Neuronal stem cell (in vitro differentiated cells): Measurements from ENCODE around the gene ITPR2.
"Not testable (repeated sequence)": the region's sequence is repeated elsewhere in the genome, so short reads cannot be mapped to it uniquely, and the experiment has no call there.

Source experiments
- DNase-seq: peaks from one replicate; pipeline ENCODE4 v3.0.0-alpha.2; 2013; ENCODE audit warnings: low spot score
- H2AFZ ChIP-seq: one replicate; pipeline ENCODE4 v1.6.1; 2013; ENCODE audit warnings: mild to moderate bottlenecking, low read length, inconsistent platforms
- H2AK5ac ChIP-seq: 2 replicates; pipeline ENCODE4 v1.6.1; 2013; ENCODE audit warnings: low read depth, mild to moderate bottlenecking, inconsistent platforms, low read length, moderate library complexity, mixed read lengths
- H2BK120ac ChIP-seq: 2 replicates; pipeline ENCODE4 v1.6.1; 2013; ENCODE audit warnings: low read depth, mild to moderate bottlenecking, inconsistent platforms, low read length, moderate library complexity, mixed read lengths
- H2BK12ac ChIP-seq: one replicate; pipeline ENCODE4 v1.6.1; 2013; ENCODE audit warnings: low read length, inconsistent platforms
- H2BK15ac ChIP-seq: 2 replicates; pipeline ENCODE4 v1.6.1; 2013; ENCODE audit warnings: mild to moderate bottlenecking, low read length, inconsistent platforms, mixed read lengths
- H2BK5ac ChIP-seq: one replicate; pipeline ENCODE4 v1.6.1; 2013; ENCODE audit warnings: inconsistent platforms, mild to moderate bottlenecking, low read length, moderate library complexity
- H3K14ac ChIP-seq: one replicate; pipeline ENCODE4 v1.6.1; 2013; ENCODE audit warnings: low read length, inconsistent platforms
- H3K18ac ChIP-seq: 2 replicates; pipeline ENCODE4 v1.6.1; 2013; ENCODE audit warnings: low read length, inconsistent platforms
- H3K23ac ChIP-seq: 2 replicates; pipeline ENCODE4 v1.6.1; 2013; ENCODE audit warnings: low read depth, mild to moderate bottlenecking, mixed read lengths, low read length, inconsistent platforms; ENCODE audit not compliant: poor library complexity
- H3K27ac ChIP-seq: replicated peaks from 3 replicates; pipeline ENCODE4 v1.5.1; 2013; ENCODE audit warnings: low read length, inconsistent platforms
- H3K27me3 ChIP-seq, 3 experiments: 2 replicates each; pipeline ENCODE4 v1.6.1; 2013; ENCODE audit warnings: low read length in 3 of 3, mild to moderate bottlenecking in 2 of 3, inconsistent platforms in 1 of 3, low read depth in 1 of 3, mixed read lengths in 1 of 3, moderate library complexity in 1 of 3; ENCODE audit not compliant: control insufficient read depth in 3 of 3, insufficient read depth in 3 of 3
- H3K36me3 ChIP-seq, 2 donors: replicated peaks in 1 of 2; 2 replicates each; pipeline ENCODE4 v1.6.1; 2013; ENCODE audit warnings: low read length in 2 of 2; ENCODE audit not compliant: control insufficient read depth in 2 of 2, insufficient read depth in 2 of 2
- H3K4ac ChIP-seq: 2 replicates; pipeline ENCODE4 v1.6.1; 2013; ENCODE audit warnings: inconsistent platforms, mild to moderate bottlenecking, low read length, moderate library complexity
- H3K4me1 ChIP-seq, 2 donors: 1 replicate in 1 of 2; 2 replicates in 1 of 2; pipeline ENCODE4 v1.6.1; 2013; ENCODE audit warnings: low read length in 2 of 2, low read depth in 1 of 2; ENCODE audit not compliant: control insufficient read depth in 2 of 2, insufficient read depth in 1 of 2
- H3K4me2 ChIP-seq: one replicate; pipeline ENCODE4 v1.6.1; 2013; ENCODE audit warnings: mild to moderate bottlenecking, low read length, inconsistent platforms; ENCODE audit not compliant: insufficient read depth, poor library complexity, severe bottlenecking
- H3K4me3 ChIP-seq, 2 donors: 2 replicates each; pipeline ENCODE4 v1.5.1; 2013; ENCODE audit warnings: low read length in 2 of 2, mild to moderate bottlenecking in 2 of 2, inconsistent platforms in 1 of 2, moderate library complexity in 1 of 2
- H3K79me1 ChIP-seq: one replicate; pipeline ENCODE4 v1.6.1; 2013; ENCODE audit warnings: low read depth, mild to moderate bottlenecking, inconsistent platforms, low read length, moderate library complexity
- H3K9ac ChIP-seq: one replicate; pipeline ENCODE4 v1.6.1; 2013; ENCODE audit warnings: mild to moderate bottlenecking, low read depth, low read length, inconsistent platforms; ENCODE audit not compliant: poor library complexity
- H3K9me3 ChIP-seq, 2 donors: replicated peaks in 1 of 2; 2 replicates each; pipeline versions ENCODE3 to v1.6.1; 2013; ENCODE audit warnings: low read length in 2 of 2, mild to moderate bottlenecking in 2 of 2, inconsistent platforms in 1 of 2, low read depth in 1 of 2, mixed read lengths in 1 of 2, moderate library complexity in 1 of 2; ENCODE audit not compliant: control insufficient read depth in 2 of 2, insufficient read depth in 1 of 2
- H4K8ac ChIP-seq: one replicate; pipeline ENCODE4 v1.6.1; 2013; ENCODE audit warnings: low read depth, mild to moderate bottlenecking, inconsistent platforms, low read length, moderate library complexity
- H4K91ac ChIP-seq: one replicate; pipeline ENCODE4 v1.6.1; 2013; ENCODE audit warnings: low read length, low read depth, mild to moderate bottlenecking, inconsistent platforms; ENCODE audit not compliant: poor library complexity
- WGBS, 2 donors: extraction: QIAGEN DNeasy Blood & Tissue Kit; methylation state at CpG; one replicate each; pipeline ENCODE4 v1.1.7; 2013; ENCODE audit warnings: missing lambda C conversion rate in 2 of 2, mixed read lengths in 1 of 2; ENCODE audit not compliant: insufficient read length in 2 of 2, insufficient replicate concordance in 1 of 2; ENCODE audit errors: extremely low coverage in 2 of 2; 5-methylcytosine and 5-hydroxymethylcytosine counted together

Gene ITPR2

GRCh38 chr12:26780656-26781055 is 52.3 kb downstream of the ITPR2 start:
- H3K4me1 ChIP-seq, H3K18ac ChIP-seq, H3K27ac ChIP-seq, H2BK120ac ChIP-seq, H4K91ac ChIP-seq, H3K23ac ChIP-seq, H2AFZ ChIP-seq, DNase-seq, H2BK12ac ChIP-seq, H3K4me3 ChIP-seq, H3K79me1 ChIP-seq, H3K9me3 ChIP-seq, H2BK15ac ChIP-seq, H3K36me3 ChIP-seq, H4K8ac ChIP-seq, H3K27me3 ChIP-seq, H3K4ac ChIP-seq, H3K14ac ChIP-seq, H2AK5ac ChIP-seq, H3K9ac ChIP-seq, H3K4me2 ChIP-seq, H2BK5ac ChIP-seq: not testable (repeated sequence)
- no CpG with 5 or more reads among the region's 2 CpGs for WGBS, 2 donors

DNA sequence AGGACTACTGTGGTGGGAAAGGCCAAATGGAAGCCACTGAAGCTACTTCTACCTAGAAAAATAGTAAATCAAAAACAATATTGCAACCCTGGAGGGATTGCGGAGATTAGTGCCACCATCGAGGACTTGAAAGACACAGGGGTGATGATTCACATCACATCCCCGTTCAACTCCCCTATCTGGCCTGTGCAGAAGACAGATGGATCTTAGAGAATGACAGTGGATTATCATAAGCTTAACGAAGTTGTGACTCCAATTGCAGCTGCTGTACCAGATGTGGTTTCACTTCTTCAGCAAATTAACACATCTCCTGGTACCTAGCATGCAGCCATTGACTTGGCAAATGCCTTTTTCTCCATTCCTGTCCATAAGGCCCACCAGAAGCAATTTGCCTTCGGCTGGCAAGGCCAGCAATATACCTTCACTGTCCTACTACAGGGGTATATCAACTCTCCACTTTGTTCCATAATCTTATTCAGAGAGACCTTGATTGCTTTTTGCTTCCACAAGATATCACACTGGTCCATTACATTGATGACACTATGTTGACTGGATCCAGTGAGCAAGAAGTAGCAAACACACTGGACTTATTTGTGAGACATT is 54.7 kb downstream of the ITPR2 start:
- not testable (repeated sequence) for H2BK15ac ChIP-seq, H3K18ac ChIP-seq, H3K36me3 ChIP-seq, H3K23ac ChIP-seq, H3K9me3 ChIP-seq, H4K91ac ChIP-seq, H3K4me1 ChIP-seq, H3K9ac ChIP-seq, H3K27ac ChIP-seq, H4K8ac ChIP-seq, H2AK5ac ChIP-seq, H3K4me2 ChIP-seq, H3K79me1 ChIP-seq, H2AFZ ChIP-seq, H2BK120ac ChIP-seq, H2BK12ac ChIP-seq, H2BK5ac ChIP-seq, DNase-seq, H3K4me3 ChIP-seq, H3K14ac ChIP-seq, H3K27me3 ChIP-seq, H3K4ac ChIP-seq
- WGBS, 2 donors: no CpG with 5 or more reads among the region's 5 CpGs

- Histone ChIP-seq H2BK15ac (no peak overlapping the region), H4K91ac (no peak overlapping the region), H2BK12ac (no peak overlapping the region), H3K9me3 (peaks cover 0 to 5% of the 10 kb centered on the region in 2 donors), H2AFZ (no peak overlapping the region), H3K4me1 (no peaks in the 10 kb centered on the region), H3K36me3 (no peaks in the 10 kb centered on the region), H3K4me2 (no peak overlapping the region), H3K23ac (no peak overlapping the region), H3K9ac (no peak overlapping the region), H2AK5ac (no peak overlapping the region), H2BK5ac (no peak overlapping the region), H3K27me3 (no peaks in the 10 kb centered on the region), H3K18ac (no peak overlapping the region), H3K79me1 (no peaks in the 10 kb centered on the region), H2BK120ac (no peak overlapping the region), H3K4ac (no peak overlapping the region), H3K14ac (no peak overlapping the region), H4K8ac (no peak overlapping the region), H3K27ac (no peak overlapping the region), H3K4me3 (no peak overlapping the region)
- WGBS, 2 donors: no CpG with 5 or more reads among the region's 3 CpGs
- DNase-seq: no peak
Measured at GRCh38 chr12:26777236-26777635, 55.8 kb downstream of the ITPR2 start.

DNA sequence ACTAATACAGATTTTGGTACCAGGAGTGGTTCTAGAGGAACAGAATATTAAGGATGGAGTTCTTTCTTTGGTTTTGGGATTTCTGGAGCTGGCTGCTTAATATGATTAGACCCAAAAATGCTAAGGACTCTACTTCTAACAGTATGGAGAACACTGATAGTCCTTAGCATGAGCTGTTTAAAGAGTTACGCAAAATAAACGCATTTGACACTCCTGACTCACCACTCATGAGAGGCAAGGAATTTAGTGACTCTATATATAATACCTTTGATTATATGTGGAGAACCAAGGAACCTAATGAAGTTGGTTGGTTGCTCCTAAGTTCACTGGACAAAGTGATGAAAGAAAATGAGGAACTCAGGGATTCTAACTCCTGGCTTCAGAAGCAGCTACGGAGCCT is 57.0 kb downstream of the ITPR2 start:
- H2BK12ac ChIP-seq, H2BK120ac ChIP-seq, H3K27me3 ChIP-seq, H3K4ac ChIP-seq, H2AFZ ChIP-seq, H3K36me3 ChIP-seq, H3K79me1 ChIP-seq, H4K8ac ChIP-seq, DNase-seq, H3K9ac ChIP-seq, H2BK5ac ChIP-seq, H3K14ac ChIP-seq, H2BK15ac ChIP-seq, H3K4me1 ChIP-seq, H3K18ac ChIP-seq, H3K23ac ChIP-seq, H3K4me3 ChIP-seq, H2AK5ac ChIP-seq, H3K9me3 ChIP-seq, H3K4me2 ChIP-seq, H4K91ac ChIP-seq, H3K27ac ChIP-seq: not testable (repeated sequence)
- WGBS, 2 donors: no CpG with 5 or more reads among the region's 3 CpGs
